GM19239 (cell line): ENCODE measurements around the gene ELAVL4.

Experiments used
- DNase-seq: peaks from one replicate; pipeline ENCODE4 v3.0.0; 2011; ENCODE audit warnings: low spot score; ENCODE audit not compliant: insufficient read length
- FAIRE-seq: peaks from 2 replicates; lab custom pipeline; 2011; peaks lifted over from hg19 to GRCh38; lab: Jason Lieb, UNC

ELAVL4 gene

DNA sequence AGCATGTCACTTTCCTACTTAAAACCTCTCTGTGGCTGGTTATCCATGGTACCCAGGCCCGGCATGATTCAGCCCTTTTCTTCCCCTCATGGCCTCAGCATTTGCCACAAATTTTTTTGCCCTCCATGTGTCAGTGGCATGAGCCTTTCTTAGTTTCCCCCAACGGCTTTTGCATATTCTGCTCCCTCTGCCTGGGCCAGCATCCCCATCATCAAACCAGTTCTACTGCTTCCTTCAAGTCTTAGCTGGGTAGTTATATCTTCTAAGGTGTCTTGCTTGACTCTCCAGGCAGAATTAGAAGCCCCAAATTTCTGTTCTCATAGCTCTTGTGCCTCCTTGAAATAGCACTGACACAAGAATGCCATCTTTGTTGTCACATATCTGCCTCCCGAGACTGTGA is 127.9 kb downstream of the ELAVL4 start:
- no peak for FAIRE-seq
- DNase-seq = no peak

DNA sequence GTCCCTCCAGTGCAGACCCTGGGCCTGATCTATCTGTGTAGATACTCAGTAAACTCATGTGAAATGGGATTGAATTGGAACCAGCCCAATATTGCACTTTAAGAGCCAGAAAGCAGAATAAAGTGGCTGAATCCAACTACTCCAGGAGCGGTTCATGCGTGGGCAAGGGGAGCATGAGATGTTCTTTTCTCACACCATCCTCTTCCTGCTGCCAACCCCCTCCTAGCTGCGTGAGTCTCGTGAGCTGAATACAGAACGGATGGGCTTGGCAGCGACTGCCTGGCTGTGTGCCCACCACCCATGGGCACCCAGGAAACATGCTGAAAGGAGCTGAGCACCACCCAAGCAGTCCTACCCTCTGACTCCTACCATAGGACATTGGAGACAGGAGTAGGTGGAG is 128.3 kb downstream of the ELAVL4 start:
- DNase-seq (no peak), FAIRE-seq (no peak)

DNA sequence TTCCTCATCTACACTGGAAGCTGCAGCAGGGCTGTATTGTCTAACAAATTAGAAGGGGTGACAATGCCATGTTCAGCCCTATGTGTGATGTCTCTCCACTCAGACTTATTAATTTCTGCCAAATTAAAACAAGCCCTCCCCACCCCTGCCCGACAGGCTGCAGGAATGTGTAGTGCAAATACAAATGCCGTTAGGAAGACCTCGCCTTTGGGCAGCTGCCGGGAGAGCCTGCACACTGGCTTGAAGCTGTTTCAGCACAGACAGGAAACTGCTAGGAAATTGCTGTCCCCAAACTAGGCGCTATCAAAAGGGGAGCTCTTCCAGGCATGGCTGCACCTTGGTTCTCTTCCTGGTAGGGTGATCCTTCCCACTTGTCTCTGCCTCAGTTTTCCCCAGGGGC is 135.2 kb downstream of the ELAVL4 start:
- DNase-seq (no peak), FAIRE-seq (no peak)

DNA sequence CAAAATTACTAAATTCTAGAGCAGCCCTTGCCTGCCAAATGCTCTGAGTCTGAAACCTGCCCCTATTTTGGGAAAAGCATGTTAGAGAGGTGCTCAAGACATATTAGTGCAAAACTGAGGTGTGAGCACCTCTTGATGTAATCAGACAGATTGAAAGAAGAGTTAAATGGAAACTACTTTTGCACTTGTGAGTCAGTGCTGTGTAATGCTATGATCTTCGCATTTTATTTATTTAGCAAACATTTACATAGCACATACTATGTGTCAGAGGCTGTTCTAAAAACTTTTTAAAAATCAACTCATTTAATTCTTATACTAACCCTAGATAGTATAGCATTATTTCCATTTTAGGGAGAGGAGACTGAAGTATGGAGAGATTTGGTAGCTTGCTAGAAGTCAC is 138.1 kb downstream of the ELAVL4 start:
- DNase-seq (no peak), FAIRE-seq (no peak)

DNA sequence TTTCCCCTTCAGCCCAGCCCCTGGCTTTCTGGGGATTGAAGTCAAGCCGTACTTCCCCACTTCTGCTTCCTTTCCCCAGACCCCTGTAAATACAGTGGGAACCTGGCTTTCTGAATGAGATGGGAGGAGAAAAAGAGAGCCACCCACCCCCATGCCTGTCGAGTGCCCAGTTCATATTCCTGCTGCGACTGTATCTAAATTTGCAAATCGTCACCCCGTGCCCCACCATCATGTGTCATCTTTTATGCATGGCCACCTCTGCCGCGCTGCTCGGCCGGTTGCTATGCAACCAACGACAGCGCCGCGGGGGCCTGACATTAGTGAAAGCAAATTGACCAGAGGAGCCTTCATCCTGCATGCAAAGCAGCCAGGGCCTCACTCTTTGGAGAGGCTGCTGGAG is 143.0 kb downstream of the ELAVL4 start:
- peak; percentile 21 for DNase-seq

DNA sequence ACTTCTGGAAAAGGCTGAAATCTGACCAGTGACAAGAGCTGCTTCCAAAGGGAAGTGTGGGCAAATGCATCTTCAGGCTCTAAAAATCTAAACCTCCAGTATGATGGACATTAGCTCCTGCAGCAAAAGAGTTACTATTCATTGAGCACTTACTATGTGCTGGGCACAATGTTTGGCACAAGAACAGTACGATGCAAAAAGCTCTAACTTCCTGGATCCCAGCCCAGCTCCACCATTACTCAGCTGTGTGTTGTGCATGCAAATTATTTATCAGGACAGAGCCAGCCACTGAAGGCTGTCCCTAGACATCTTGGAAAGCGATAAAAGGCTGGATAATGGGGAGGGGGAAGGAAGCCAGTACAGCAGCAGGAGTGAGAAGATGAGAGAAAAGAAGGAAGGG is 143.5 kb downstream of the ELAVL4 start:
- DNase-seq (no peak), FAIRE-seq (no peak)

More for the DNA sequence above, 143.0 kb downstream of the ELAVL4 start:
- no peak for FAIRE-seq
